HG03159 (cell line): ENCODE results near the gene GNS.
A peak's percentile ranks its signal among the peaks of the same experiment; 100 is the strongest.

ENCODE experiments used
- ATAC-seq: cut with Tn5 transposase; IDR thresholded peaks from one replicate; pipeline ENCODE4 v1.9.1; 2021; ENCODE audit warnings: mild to moderate bottlenecking, moderate library complexity; ENCODE audit not compliant: unreplicated experiment

Gene GNS

GRCh38 chr12:64739778-64740177, 19.4 kb downstream of the GNS start:
- ATAC-seq: no peak

GRCh38 chr12:64737539-64737938, 21.7 kb downstream of the GNS start:
- ATAC-seq: no peak

- no peak for ATAC-seq
Observed at GRCh38 chr12:64736771-64737170, 22.4 kb downstream of the GNS start.

- no peak for ATAC-seq
Observed at GRCh38 chr12:64735442-64735841, 23.8 kb downstream of the GNS start.

GRCh38 chr12:64733857-64734256, 25.3 kb downstream of the GNS start:
- no peak for ATAC-seq

- ATAC-seq: no peak
Observed at GRCh38 chr12:64731683-64732082, 27.5 kb downstream of the GNS start.

GRCh38 chr12:64730588-64730969, 28.6 kb downstream of the GNS start:
- peak; percentile 24 for ATAC-seq

- peak; percentile 56 for ATAC-seq
Observed at GRCh38 chr12:64729909-64730587, 29.2 kb downstream of the GNS start.

DNA sequence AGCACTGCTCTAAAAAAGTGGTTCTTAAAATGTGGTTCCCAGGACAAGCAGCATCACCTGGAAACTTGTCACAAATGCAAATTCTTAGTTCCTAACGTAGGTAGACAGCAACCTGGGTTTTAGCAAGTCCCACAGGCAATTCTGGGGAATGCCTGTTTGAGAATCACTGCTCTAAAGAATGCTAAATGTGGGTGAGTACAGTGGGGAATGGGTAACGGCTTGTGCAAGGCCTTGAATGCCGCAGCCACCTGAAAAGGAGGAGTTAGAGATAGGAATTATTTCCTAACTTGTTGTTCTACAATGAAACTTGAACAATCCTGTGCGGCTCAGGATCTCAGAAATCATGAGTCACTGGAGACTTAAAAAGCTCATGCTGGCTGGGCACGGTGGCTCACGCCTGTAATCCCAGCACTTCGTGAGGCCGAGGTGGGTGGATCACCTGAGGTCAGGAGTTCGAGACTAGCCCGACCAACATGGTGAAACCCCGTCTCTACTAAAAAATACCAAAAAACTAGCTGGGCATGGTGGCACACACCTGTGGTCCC, 34.9 kb downstream of the GNS start:
- no peak for ATAC-seq

- ATAC-seq: no peak
Observed at GRCh38 chr12:64723630-64724029, 35.6 kb downstream of the GNS start.

GRCh38 chr12:64722835-64723234, 36.4 kb downstream of the GNS start:
- ATAC-seq: no peak

DNA sequence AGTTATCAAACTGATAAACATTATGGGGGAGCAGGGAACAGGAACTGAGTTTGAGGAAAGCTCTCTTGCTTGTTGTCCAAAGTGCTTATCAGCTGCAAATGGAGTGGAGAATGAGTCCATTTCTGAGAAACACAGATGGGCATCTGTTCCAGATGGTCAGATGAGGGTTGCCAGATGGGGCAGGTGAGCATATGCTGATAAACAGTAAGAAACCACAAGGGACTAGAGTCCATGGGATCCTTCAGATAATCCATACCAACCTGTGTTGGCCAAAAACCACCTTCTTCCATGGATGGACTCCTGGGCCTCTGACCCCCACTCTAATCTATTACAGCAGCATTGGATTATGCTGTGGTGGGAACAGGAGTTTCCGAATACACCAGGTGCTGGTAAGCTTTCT, 38.3 kb downstream of the GNS start:
- ATAC-seq: no peak

DNA sequence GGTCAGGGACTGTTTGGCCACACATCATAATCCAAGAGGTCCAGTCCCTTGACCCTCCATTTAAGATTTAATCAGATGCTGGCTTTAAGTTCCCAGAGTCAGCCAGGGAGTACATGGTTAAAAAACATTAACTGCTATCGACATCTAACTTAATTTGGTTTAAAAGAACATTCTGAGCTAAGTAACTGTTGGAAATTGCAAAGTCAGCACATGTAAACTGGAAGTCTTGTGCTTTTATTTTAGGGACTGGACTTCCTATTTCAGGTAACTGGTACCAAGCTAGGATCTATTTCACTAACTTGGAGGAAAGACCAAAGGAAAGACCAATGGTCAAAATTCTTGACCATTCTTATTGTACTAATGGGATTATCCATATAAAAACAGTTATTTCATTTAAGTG, 40.6 kb downstream of the GNS start:
- ATAC-seq: no peak

DNA sequence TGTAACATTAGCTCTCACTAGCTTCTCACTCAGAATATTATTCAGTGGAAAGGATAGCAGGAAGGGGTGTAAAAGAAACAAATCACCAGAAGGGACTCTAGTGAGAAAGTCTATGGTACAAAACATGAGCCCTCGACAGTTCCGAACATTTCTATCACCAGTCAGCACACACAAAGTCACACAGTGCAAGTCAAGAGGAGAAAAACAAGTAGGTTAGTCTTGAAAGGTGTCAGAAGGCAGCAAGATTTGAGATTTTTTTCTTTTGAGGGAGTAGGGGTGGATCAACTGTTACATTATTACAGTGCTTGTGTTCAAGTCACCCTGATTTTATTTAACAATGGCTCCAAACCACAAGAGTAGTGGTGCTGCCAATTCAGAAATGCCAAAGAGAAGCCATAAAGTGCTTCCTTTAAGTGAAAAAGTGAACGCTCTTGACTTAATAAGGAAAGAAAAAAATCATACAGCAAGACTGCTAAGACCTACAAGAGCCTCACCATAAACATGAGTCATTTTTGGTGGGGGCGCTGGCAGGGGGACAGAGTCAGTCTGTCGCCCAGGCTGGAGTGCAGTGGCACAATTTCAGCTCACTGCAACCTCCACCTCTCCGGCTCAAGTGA, 42.3 kb downstream of the GNS start:
- no peak for ATAC-seq

GRCh38 chr12:64716371-64716770, 42.8 kb downstream of the GNS start:
- no peak for ATAC-seq

DNA sequence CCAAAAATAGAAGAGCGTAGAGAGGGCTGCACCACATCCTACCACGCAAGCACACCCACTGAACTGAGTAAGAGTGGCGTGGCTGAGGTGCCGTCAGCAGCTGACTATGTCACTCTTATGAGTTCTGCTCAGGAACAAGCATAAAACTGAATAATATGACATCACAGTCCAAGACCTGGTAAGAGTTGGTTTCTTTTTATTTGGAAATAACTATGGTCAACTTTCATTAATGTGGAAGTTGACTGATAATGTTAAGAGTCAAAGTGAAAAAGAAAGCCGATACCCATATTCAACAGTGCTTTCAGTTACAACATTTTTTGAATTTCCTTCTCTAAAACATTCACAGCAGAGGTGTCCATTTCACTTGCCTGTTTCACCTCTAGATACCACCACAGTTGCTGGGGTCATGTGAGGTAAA, 44.6 kb downstream of the GNS start:
- ATAC-seq: peak; percentile 77

- no peak for ATAC-seq
Observed at GRCh38 chr12:64713376-64713775, 45.8 kb downstream of the GNS start.

DNA sequence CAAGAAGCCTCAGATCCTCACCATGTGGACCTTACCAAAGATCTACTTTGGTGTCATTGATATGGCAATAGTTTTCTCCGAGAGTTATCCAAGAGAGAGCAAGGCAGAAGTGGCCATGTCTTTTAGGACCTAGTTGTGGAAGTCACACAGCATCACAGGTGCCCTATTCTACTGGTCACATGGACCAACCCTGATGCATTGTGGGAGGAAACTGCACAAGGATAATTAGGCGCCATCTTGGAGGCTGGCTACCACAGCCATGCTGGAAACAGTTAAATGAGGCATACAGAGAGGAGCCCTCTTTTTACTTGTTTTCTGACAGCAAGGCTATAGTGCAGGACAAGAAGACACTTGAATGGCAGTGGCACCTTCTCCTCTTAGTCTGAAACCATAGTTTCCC, 49.8 kb downstream of the GNS start:
- ATAC-seq: no peak

DNA sequence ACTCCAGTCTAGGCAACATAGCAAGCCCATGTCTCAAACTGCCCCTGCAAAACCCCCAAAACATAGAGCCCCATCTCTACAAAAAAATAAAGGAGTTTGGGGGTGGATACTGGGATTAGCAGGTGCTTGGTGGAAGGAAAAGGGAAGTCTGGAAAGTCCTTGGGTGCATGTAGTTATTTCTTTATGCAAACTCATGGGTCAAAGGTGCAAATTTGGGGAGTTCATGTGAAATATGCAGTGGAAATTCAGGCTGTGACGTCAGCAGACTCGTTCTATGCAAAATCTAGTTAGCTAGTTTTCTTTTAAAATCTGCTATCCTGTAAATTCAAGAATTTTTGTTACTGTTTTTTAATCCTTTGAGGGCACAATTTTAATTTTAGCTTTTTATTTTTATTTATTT, 51.3 kb downstream of the GNS start:
- no peak for ATAC-seq

DNA sequence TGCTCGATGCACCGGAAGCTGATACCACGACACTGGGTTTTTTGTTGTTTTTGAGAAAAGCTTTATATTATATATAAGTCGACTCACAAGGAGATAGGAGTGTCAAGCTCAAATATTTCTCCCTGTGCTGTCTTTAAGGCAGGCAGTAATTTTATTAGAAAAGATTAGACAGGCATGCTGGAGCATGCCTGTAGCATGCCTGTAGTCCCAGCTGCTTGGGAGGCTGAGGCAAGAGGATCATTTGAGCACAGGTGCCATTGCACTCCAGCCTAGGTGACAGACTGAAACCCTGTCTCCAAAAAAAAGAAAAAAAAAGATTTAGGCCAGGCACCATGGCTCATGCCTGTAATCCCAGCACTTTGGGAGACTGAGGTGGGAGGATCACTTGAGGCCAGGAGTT, 51.8 kb downstream of the GNS start:
- no peak for ATAC-seq

DNA sequence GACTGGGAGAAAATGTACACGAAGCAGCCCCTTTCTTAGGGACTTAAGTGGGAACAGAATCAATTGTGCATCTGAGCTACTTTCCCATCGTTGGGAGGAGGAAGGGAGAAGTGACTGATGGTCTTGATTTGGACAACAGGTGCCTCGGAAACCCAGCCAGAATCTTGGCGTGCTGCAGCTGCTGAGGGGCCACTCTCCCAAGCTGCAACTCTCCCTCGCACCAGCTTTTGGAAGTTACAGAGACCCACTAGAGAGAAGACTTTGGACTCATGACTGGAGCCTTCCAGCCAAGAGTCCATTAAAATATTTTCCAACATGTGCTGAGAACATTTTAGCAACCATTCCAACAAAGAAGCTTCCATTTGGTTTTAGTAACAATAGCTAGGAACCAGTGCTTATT, 52.3 kb downstream of the GNS start:
- ATAC-seq: no peak

DNA sequence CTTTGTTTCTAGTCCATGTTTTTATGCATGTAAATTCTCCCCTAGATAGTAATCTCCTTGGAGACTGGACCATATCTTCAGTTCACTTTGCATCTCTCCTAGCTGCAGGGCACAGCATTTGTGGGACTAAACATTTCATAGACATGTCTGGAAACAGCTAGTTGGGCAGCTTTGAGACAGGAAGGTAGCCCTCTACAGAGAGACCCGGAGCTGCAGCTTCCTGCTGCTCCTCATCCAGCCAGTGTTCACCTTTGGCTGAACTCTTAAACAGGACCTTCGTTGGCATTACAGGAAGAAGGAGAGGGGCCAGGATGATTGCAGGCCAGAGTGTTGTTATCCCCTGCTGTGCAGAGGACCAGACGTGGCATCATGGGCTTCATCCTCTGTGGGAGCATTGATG, 52.9 kb downstream of the GNS start:
- ATAC-seq: no peak

- no peak for ATAC-seq
Observed at GRCh38 chr12:64701283-64701682, 57.9 kb downstream of the GNS start.
